Inflammatory macrophage treated with lipopolysaccharide for 4 hours (primary cell): ENCODE results near the gene CNGA4.

Experiments used
- DNase-seq: peaks from one replicate; pipeline ENCODE4 v3.0.0-alpha.2; 2020

The CNGA4 gene

DNA sequence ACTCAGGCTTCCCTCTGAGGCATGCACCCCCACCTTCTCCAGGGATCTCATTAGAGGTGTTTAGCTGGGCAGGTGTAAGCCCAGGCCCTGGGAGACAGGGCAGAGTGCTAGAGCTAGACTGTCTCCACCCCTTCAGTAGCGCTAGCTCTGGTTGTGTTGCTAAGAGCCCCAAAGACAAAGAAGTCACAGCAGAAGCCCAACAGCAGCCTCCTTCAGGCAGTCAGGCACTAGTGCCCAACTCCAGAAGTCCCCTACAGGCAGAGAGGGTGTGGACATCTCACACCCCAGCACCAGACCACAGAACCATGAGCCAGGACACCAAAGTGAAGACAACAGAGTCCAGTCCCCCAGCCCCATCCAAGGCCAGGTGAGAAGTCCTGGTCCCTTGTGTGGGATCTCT is at the start of gene CNGA4:
Gene CNGA4 (plus strand): TSS at position 188 of the 400 bp plus-strand sequence. CDS start 118 bp downstream, at position 306.
- no peak for DNase-seq

DNA sequence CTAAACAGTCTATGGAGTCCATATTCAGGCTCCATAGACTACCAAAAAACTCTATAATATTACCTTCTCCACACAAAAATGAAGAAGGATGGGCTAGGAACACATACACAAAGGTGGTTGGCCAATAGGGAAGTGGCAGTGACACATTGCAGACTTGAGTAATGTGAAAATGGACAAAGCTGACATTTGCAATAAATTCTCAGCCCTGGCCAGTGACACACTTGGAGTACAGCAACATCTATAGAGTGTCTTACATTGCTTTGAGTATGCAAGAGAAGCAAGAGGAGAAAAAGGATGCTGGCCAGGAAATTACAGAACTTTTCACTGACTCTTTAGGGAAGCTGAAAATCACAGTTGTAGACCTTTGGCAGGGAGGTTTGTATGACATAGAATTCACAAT is 47.1 kb upstream of the CNGA4 start:
- peak; percentile 89 for DNase-seq

DNA sequence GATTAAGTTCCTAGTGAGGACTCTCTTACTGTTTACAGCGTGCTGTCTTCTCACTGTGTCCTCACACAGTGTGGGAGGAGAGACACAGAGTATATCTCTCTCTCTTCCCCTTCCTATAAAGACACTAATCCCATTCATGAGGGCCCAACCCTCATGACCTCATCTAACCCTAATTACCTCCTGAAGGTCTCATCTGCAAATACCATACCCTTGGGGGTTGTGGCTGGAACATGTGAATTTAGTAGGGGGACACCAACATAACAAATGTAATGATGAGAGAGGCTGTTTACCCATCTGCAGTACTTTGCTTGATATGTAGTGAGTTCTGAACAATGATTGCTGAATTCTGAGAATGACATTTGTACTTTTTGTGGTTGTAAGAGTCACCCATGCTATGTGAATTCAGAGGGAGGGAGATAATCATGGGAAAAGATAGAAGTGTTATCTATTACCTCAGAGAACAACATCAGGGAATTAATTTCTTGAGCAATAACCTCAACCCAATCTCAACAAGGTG is 44.8 kb upstream of the CNGA4 start:
- peak; percentile 83 for DNase-seq

DNA sequence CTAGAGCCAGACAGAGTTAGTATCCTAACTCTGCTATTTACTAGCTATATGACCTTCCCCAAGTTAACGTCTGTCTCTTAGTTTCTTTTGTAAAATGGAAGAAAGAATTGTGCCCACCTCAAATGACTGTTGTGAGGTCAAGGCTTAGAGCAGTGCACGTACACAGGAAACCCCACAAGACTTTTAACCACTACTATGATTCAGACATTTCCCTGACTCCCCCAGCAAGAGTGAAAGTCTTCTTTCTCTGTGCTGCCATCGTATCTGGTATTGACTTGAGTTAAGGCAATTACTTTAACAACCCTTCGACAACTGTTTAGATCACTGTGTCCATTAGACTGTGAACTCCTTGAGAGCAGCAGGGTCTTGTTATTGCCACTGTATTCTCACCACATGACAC is 42.5 kb upstream of the CNGA4 start:
- DNase-seq, result peak; percentile 42

DNA sequence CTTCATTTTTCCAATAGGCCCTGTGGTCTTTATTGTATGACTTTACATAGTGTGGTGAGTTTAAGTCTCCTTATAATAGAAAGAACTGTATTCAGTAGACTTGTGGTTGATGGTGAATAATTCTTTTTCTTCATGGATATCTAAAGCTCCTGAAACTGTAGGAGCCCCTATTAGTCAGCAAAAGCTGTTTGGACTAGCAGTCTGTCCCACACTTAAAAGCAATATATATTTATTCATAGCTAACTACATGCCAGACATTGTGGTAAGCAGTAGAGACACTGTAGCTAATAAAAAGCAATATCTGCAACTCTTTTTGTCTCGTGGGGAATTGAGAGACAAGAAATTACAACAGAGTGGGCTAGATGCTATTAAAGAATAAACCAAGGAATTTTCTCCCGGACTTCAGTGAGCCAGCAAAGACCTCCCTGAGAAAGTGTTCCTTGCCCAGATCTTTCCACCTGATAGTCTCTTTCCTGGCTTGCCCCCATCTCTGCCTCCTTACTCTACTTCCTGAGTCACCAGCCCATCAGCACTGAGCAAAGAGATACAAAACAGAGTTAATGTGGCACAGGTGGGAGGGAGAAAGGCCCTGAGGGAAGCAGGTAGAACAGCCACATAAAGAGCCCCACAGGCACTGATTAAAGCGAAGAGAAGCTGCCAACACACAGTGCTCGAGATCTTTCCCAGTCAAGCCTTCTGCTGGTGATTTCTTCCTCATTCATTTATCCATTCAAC is 41.3 kb upstream of the CNGA4 start:
- DNase-seq, result no peak

- no peak for DNase-seq
Observed at GRCh38 chr11:6199174-6199810, 39.6 kb upstream of the CNGA4 start, which contains the start of gene OR52W1. Gene OR52W1, plus strand, starts transcription at chr11:6199224. Its CDS starts 0 bp downstream, at chr11:6199224.

DNA sequence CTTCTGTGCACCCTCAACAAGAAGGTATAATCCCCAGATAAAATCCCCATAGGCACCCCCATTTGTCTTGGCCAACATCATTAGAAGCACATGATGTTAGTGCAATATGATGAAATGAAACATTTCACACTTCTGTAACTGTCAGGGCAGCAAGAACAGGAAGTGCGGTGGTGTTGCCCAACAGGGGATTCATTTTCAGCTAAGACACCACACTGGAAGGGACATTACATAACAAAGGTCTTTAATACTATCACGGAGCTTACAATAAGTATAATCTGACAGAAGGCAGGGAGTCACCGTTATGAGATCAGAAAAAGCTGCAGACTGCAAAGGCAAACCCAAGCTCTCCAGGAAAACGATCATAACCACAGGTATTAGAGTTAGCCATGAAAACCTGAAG is 37.9 kb upstream of the CNGA4 start:
- peak; percentile 98 for DNase-seq

DNA sequence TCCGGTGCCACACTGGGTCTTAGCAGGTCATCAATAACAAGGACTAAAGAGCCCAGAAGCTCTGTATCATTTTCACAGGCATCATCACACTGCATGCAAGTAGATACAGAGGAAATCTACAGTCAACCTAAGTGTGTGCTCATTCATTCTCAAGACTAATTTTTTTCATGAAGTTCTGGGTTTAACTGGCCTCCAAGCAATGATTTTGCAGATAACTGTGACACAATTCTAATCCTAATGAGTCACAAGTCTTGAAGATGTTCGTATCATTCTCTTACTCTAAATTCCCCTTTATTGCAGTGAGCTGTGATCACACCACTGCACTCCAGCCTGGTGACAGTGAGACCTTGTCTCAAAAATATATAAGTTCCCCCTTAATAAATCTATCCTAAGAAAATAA is 37.4 kb upstream of the CNGA4 start:
- peak; percentile 94 for DNase-seq

GRCh38 chr11:6202041-6202440 is 36.8 kb upstream of the CNGA4 start:
- no peak for DNase-seq

- DNase-seq, result peak; percentile 37
Observed at GRCh38 chr11:6203327-6203726, 35.6 kb upstream of the CNGA4 start.

GRCh38 chr11:6204706-6205105 is 34.2 kb upstream of the CNGA4 start:
- DNase-seq, result peak; percentile 94

DNA sequence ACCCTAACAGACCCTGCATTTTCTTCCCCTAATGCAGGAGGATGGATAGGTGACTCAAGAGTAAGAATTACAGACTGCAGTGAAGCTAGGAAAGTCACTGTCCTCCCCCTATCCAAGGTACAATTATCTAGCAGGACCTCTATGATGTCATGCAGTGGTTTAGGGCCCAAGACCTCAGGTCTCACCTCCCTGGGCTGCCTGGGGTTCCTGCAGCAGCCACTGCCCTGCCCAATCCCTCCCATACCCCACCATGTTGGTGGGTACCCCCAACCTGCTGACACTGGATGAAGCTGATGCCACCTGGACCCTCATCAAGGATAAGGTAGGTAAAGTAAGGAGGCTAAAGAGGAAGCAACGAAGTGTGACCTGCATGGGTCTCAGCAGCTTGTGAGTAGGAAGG is 33.5 kb upstream of the CNGA4 start, which contains the start of gene C11orf42:
Gene C11orf42 (plus strand): TSS at position 192 of the 400 bp plus-strand sequence. CDS start 59 bp downstream, at position 251.
- no peak for DNase-seq

DNA sequence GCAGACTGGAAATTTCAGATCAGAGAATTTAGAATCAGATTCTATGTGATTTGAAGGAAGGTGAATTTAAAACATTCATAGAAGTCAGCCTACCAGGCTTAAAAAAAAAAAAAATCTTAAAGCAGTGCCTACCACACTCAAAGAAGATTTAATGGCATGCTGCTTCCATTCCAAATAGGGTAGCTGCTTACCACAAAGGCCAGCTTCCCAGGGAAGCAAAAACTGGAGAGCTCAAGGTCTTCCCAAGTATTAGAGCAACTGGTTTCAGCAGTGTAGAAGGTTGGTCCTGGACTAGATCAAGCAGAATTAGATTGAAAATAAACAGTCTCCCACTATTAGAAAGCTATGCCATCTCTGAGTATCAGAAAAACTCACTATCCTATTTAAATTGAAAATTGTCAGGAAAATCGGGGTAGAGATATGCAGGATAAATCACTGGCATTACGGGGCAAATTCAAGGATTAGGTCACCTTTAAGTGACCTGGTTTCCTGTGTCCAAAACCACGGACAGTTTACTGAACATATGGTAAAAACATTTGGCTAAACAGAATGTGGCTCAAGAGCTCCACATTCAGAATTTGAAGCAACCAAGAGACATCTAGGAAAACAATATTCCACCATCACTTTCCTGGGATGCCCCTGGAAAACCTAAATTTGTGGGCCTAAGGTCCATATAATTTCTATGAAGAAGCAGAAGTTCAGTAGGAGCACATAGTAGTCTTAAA is 32.3 kb upstream of the CNGA4 start:
- no peak for DNase-seq

- no peak for DNase-seq
Observed at GRCh38 chr11:6209801-6210200, 29.1 kb upstream of the CNGA4 start.

- DNase-seq, result no peak
Observed at GRCh38 chr11:6210274-6210955, 28.5 kb upstream of the CNGA4 start.

- no peak for DNase-seq
Observed at GRCh38 chr11:6214530-6214929, 24.4 kb upstream of the CNGA4 start.

DNA sequence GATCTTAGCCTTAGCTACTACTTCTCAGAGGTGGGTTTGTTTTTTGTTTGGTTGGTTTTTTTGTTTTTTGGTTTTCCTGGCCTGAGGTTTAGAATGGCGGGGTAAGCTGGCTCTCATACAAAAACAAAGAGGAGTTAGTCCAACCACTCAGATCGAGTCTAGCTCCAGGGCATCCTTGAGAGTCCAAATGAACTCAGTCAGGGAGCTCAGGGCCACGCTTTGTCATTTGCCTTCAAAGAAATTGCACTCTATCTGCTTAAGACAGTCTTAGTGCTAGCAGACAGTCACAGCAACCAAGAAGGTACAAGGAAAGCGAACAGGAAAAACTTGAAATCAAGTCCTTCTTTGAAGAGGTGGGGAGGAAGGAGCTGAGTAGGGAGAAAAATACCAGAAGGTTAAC is 22.4 kb upstream of the CNGA4 start:
- no peak for DNase-seq

DNA sequence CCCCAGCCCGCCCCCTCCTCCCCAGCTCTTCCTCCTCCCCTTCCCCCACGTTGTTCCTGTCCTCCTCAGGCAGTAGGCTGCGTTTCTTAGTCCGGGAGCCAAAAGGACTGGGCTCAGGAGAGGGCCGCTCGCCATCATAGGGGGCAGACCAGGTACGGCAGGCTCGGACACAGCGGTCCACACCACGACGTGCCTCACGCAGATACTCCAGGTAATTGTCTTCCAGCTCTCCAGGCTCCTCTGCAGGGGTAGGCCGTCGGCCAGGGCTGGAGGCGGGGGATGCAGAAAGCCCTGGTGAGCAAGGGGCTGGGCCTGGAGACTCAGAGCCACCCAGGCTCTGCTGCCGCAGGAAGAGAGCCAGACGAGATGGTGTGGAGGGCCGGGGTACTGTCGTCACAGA is 21.2 kb upstream of the CNGA4 start:
- DNase-seq, result no peak

DNA sequence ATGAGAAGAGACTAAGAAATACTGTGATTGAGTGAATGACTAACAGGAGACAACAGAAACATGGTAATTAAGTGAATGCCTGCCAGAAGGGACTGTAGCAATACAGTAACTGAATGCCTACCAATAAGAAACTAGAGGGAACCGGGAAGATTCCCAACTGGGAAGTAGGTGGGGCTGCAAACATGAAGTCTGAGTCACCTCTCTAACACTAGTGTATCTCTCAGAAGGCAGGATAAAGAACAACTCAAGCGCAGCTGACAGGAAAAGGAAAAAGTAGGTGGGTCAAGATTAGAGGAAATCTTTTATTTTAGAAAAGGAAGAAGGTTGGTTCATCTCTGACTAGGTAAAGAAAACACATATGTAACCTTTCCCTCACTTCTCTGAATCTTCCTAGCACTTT is 19.5 kb upstream of the CNGA4 start:
- peak; percentile 82 for DNase-seq

- DNase-seq, result no peak
Observed at GRCh38 chr11:6223854-6224253, 15.0 kb upstream of the CNGA4 start.

DNA sequence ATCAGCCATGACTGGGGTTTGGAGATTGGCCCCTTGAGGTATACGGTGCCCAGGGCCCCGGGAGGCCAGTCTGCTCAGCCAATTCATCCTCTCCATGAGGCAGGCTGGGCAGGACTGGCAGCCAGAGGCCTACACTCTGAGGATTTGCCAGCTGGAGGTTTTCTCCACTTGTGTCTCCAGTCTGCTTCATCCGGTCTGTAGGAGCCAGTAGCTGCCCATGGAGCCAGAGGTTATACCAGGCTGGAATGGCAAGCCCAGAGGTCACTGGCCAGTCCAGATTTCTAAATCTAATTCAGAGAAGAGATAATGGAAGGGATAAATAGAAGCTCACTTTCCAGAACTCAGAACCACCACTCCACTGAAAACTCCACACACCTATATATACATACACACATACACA is 14.5 kb upstream of the CNGA4 start:
- no peak for DNase-seq

DNA sequence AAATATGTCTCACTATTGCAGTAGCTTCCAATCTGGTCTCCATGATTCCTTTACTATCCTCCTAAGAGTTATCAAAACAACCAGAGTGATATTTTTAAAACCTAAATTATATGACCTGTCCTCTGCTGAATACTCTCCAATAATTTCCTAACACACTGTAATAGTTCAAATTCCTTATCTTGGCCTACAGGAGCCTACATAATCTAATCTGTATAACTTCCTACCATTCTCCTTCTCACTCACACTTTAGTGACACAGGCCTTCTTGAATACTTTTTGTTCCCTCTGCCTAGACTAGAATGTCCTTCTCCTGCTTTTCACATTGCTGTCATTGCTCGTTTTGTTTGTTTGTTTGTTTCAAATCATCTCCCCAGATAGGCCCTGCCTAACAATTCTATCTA is 13.9 kb upstream of the CNGA4 start:
- DNase-seq, result no peak

GRCh38 chr11:6225896-6226295 is 13.0 kb upstream of the CNGA4 start:
- peak; percentile 41 for DNase-seq
